KOPT-K1 (cell line): Measurements from ENCODE around the gene KCNIP3.
"Not testable (repeated sequence)": the region's sequence is repeated elsewhere in the genome, so short reads cannot be mapped to it uniquely, and the experiment has no call there.

ENCODE experiments used
- H3K27ac ChIP-seq: fragments of 200-600 bp; sonication (generic); 2 replicates; pipeline ENCODE4 v1.5.1; 2016; ENCODE audit warnings: antibody characterized with exemption, mild to moderate bottlenecking, low read depth, low read length; ENCODE audit not compliant: poor library complexity, severe bottlenecking
- H3K36me3 ChIP-seq: fragments of 200-600 bp; sonication (generic); 2 replicates; pipeline ENCODE4 v1.5.1; 2017; ENCODE audit warnings: antibody characterized with exemption, mild to moderate bottlenecking, low read length, moderate library complexity; ENCODE audit not compliant: insufficient read depth
- H3K9me3 ChIP-seq: fragments of 200-600 bp; sonication (generic); 2 replicates; pipeline ENCODE4 v1.5.1; 2017; ENCODE audit warnings: antibody characterized with exemption, low read length, mild to moderate bottlenecking; ENCODE audit not compliant: insufficient read depth, poor library complexity, severe bottlenecking

Gene KCNIP3

DNA sequence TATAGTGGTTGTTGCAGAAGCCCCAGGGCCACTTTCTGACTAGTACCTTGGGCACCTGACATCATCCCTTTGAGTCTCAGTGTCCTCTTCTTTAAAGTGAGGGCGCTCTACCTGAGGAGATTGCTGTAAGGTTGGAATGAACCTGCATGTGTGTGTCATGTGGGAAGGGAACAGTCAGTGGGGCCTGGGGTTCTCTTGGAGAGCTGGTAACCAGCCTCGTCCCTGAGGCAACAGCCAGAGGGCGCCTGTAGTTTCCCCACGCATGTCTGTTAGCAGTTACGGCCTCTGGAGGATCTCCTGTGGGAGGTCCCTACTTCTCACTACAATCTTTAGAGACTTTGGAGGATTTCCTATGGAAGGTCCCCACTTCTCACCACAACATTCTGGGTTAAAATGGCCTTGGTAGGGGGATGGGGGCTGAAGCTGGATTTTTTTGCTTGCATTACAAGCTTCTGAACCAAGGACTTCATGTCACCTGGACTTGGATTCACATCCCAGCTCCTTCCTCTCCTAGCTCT is 106.1 kb downstream of the KCNIP3 start:
- peak overlapping the region; percentile 66 for H3K27ac ChIP-seq
- not testable (repeated sequence) for H3K9me3 ChIP-seq
- H3K36me3 ChIP-seq: peaks cover 15% of the 10 kb centered on the region

DNA sequence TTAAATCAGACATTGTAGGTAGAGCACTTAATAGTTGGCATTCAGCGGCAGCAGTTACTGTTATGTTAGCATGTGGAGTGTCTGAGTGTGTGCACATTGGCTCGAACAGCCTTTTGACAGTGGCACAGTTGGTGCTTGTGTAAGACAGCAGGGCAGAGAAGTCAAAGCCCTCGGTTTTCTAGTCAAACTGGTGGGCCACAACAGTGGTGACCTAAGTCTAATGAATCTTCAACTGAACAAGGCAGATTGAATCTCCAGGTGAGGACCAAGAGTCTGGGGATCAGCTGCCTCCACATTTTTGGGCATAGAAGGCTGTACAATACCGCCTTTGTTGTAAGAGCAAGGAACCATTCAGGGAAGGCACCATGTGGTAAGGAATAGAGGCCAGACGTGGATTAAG is 106.7 kb downstream of the KCNIP3 start:
- Histone ChIP-seq H3K27ac (peak overlapping the region; percentile 66), H3K36me3 (peaks cover 19% of the 10 kb centered on the region)
- H3K9me3 ChIP-seq: not testable (repeated sequence)

DNA sequence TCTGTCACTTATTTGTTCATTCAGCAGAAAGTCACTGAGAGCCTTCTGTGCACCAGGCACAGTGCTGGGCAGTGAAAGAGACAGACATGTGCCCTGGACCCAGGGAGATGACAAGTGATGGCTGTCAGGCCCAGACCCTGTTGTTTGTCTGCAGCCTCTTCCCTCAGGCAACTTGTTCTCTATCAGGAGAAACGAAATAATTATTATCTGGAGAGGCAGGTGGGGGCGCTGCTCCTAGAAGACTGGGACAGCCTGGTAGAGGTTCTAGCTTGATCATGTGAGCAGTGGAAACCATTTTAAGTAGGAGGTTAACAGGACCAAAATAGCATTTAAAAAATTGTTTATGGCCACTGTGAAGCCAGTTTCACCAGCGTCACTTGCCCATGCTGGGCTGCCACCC is 107.5 kb downstream of the KCNIP3 start:
- H3K36me3 ChIP-seq: peaks cover 28% of the 10 kb centered on the region
- not testable (repeated sequence) for H3K9me3 ChIP-seq, H3K27ac ChIP-seq

DNA sequence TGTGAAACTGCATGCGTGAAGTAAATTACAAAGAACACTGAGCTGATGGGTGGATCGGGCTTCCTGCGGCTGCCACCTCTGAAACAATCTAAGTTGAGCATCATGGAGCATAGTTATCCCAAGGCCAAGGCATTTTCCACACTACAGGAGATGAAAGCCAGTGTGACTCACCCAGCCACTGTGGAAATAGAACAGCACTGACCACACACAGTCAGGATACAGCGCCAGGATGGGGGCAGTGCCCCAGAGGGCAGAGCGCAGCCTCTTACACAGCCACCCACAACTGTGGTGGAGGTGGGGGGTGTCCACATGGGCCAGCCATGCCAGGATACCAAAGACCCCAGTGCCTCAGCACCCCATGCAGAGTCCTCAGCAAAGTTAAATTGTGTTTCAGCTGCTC is 114.1 kb downstream of the KCNIP3 start:
- not testable (repeated sequence) for H3K27ac ChIP-seq, H3K9me3 ChIP-seq
- H3K36me3 ChIP-seq: peaks cover 61% of the 10 kb centered on the region

DNA sequence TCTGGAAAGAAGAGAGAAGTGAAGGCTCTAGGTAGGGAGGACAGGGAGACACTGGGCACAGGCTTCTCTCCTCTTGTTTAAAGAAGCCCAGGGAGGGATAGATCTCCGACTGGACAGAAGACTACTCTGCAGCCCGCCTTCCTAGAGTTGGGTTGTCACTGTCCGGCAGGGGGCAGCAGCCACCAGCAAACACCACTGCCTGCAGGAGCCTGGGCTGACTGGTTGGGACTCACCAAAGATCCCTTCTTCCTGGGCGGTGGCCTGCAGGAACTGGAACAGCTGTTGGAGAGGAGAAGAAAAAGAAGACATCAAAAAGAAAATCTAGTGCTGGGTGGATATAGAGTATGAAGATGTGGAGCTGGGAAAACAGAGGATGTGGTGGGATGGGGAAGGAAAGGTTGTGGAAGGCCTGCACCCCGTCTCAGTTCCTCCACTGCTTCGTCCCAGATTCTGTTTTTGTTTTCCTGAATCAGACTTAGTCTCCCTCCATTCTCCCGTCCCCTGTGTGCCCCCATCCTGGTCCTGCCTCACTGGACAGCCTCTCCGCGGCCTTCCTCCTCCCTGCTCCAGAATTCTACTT is 117.0 kb downstream of the KCNIP3 start:
- peaks cover 39% of the 10 kb centered on the region for H3K36me3 ChIP-seq
- H3K27ac ChIP-seq, H3K9me3 ChIP-seq: not testable (repeated sequence)

DNA sequence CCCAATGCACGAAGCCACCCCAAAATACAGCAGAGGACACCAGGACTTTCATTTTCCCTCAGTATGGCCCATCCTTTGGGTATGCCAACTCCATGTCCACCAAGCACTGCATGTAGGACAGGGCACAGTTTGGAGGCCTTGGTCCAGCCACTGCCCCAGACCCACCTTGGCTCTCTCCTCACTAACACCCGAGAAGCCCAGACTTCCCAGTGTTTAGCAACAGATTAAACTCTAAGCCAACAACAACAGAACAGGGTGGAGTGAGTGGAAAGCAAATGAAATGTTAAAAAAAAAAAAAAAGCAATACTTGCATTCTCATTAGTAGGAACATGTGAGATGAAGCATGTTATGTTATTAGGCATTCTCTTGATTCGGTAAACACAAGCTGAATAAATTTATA is 118.0 kb downstream of the KCNIP3 start:
- not testable (repeated sequence) for H3K27ac ChIP-seq, H3K9me3 ChIP-seq
- H3K36me3 ChIP-seq: peaks cover 33% of the 10 kb centered on the region; the same call in 1 of the 2 replicates

DNA sequence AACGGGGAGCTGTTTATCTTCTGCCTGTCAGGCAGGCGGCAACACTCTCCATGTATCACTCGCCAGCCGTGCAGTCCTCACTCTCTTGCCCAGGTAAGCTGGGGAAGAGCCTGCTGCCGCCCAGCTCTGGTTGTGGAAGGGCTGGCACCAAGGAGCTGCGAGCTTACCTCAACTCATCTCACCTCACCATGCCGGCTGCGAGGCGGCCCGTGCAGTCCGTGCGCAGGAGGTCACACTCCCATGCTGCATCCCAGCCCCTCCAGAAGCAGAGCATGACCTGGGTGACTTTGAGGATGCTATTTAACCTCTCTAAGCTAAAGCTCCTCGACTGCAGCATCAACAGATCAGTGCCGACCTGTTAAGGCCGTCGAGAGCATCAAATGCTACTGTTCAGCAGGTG is 118.4 kb downstream of the KCNIP3 start:
- peaks cover 29% of the 10 kb centered on the region; the same call in 1 of the 2 replicates for H3K36me3 ChIP-seq
- H3K9me3 ChIP-seq, H3K27ac ChIP-seq: not testable (repeated sequence)

DNA sequence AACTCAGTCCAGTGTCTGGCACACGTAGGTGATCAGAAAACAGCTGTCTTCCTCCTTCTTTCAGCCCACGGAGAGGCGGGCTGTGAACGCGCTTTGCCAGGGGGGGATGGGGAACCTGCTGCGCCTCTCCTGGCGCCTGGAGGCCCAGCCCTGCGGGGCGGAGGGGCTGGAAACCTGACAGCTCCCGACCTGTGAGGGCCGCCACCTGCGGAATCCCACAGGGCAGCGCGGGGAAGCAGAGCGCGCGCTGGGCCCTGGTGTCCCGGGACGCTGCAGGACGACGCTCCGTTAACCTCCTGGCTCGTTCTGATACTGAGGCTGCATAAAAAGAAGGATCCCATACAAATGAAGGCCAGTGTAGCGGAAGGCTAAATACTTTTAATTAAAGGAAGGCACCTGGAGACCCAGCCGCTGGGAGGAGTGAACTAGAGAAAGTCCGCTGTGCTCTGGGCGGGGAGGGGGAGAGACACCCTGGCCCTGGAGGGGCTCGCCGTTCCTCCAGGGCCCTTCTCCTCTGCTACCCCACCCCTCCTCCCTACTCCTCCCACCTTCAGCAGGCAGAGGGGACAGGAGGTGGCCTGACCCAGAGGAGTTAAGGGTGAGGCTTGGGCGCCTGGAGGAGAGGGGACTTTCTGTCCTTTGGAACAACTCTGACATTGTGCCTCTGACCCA is 130.2 kb downstream of the KCNIP3 start:
- H3K27ac ChIP-seq, H3K9me3 ChIP-seq, H3K36me3 ChIP-seq: not testable (repeated sequence)

DNA sequence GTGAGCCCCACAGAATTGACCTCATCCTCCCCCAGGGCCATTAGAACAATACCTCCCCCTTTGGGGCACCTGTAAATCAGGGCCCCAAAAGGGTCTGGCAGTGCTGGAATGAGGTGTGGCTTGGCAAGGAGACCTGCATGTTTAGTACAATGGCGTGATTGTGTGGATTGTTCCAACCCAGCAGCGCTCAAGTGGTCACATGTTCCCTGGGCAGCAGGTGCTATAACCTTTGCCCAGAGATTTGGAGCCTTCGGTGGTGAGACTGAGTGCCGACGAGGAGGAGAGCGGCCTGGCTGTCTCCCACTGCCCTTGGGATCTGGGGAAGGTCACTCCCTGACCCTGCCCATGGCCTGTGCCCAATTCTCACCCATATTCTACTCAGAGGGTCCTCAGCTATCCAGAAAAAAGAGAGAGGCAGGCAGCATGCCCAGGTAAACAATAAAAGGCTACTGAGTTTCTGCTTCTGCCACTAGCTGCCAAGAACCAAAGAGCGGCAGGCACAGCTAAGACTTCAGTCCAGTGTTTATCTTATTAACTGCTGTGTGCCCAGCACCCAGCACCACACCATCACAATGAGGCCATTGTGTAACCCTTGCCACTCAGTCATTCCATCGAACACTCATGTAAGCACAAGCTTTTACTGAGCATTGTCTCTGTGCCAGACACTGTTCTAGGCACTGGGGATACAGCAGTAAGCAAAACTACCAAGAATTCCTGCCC is 132.8 kb downstream of the KCNIP3 start:
- not testable (repeated sequence) for H3K9me3 ChIP-seq, H3K36me3 ChIP-seq, H3K27ac ChIP-seq

DNA sequence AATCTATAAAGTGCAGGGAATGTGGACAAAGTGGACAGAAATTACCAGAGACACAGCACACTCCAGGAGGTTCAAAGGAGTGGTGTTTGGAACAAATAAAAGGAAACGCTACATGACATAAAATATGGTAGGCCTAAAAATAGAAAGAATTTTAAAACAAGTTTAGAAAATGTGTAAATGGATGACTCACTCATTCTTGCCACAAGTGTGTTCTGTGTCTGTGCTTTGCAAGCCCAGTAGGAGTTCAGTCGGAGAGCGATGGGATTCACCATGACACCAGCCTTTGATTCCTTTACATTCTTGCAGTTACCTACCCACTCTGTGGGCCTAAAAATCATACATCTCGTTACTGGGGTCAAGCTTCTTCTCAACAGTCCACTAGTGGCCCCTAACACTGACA is 136.2 kb downstream of the KCNIP3 start:
- H3K9me3 ChIP-seq: not testable (repeated sequence)

DNA sequence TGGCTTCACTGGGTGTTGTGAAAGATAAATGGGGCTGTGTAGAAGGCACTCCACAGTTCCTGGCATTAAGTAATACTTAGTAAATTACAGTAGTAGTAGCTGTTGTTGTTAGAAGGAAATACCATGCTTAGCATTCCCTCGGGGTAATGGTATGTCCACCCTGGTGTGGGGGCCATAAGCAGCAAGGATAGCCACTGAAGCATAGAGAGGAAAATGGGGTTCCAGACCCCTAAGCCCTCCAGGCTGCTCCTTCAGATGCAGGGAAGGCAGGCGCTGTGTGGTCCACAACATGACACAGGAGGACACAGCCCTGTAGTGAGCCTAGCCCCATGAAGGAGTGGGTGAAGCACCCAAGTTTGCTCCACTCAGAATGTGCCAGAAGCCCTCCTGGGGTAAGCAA is 136.8 kb downstream of the KCNIP3 start:
- H3K36me3 ChIP-seq, H3K9me3 ChIP-seq, H3K27ac ChIP-seq: not testable (repeated sequence)

More for the DNA sequence above, 136.2 kb downstream of the KCNIP3 start:
- not testable (repeated sequence) for H3K27ac ChIP-seq, H3K36me3 ChIP-seq

DNA sequence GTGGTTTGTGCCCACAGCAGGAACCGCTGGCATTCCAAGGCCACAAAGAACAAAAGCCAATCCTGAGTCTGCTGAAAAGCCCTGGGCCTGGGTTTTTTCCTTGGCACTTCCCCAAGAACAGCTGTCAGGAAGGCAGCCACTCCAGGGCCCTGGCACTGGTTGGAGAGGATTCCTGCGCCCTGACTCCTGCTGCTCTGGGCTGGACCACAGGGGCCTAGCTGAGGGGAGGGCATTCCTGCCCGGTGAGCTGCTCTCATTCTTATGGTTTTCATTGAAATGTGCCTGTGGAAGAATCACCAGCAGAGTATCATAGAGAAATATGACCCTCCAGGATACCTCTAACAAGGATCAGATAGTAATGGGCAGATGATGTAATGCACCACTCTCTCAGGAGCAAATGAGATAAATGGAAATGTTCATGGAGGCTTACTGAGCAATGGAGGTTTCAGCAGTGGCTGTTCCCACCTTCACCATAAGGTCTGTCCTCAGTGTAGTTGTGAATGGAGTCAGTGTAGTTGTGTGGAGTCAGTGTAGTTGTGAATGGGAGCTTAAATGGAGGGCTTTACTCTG is 137.4 kb downstream of the KCNIP3 start:
- not testable (repeated sequence) for H3K36me3 ChIP-seq, H3K27ac ChIP-seq

DNA sequence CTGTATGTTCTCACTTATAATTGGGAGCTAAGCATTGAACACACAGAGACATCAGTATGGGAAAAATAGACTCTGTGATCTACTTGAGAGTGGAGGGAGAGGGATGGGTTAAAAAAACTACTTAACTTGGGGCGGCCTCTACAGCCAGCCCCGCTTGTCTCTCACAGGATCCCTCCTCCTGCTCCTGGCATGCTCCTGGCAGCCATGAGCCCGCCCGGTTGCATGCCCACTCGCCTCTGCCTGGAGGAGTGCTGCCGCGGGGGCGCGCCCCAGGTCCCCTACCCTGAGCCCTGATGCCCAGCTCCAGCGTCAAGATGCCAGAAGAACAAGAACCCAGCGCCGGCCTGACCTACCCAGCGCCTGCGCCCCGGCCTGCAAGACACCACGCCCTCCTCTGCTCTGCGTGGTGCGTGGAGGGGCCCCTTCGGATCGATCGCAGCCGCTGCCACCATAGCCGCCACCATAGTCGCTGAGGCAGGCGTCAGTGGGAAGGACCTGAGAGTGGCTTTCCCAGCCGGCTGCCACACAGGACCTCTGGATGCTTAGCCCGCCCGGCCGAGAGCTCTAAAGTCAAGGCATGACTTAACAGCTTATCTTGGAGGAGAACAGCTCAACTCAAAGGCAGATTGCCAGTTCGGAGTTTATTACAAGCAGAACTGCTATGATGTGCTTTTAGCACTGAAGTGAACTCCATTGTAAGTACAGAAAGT is 138.2 kb downstream of the KCNIP3 start:
- not testable (repeated sequence) for H3K9me3 ChIP-seq, H3K27ac ChIP-seq, H3K36me3 ChIP-seq

More for the DNA sequence above, 137.4 kb downstream of the KCNIP3 start:
- H3K9me3 ChIP-seq: not testable (repeated sequence)
